ENCODE results near the gene SOWAHD. TPM values are rescaled to one million over a fixed set of nuclear protein-coding genes. Genes with fewer than 3 reads are reported as not detected.
A peak's percentile ranks its signal among the peaks of the same experiment; 100 is the strongest.

SOWAHD gene
- total RNA-seq, 1 experiment from 2014 or later, result 0.98 TPM

DNA sequence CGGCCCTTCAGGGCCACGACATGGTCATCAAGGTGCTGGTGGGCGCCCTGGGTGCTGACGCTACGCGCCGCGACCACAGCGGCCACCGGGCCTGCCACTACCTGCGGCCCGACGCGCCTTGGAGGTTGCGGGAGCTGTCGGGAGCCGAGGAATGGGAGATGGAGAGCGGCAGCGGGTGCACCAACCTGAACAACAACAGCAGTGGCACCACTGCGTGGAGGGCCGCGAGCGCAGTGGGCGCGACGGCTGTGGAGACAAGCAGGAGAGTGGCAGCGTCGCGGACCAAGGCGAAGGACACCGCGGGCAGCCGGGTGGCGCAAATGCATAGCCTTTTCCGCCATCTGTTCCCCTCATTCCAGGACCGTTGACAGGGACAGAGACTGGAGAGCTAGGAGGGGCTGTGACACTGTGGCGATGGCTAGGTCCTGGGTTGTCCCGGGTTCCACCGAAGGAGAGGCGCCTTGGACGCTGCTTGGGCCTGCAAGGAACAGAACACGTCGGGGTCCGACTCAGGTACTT, 919 bp downstream of the SOWAHD start:
- no peaks in the 10 kb centered on the region for H3K79me2 ChIP-seq (ENCODE audit: insufficient read depth, low read length)

More for the DNA sequence above, 919 bp downstream of the SOWAHD start:
- Histone ChIP-seq H2BK120ac (ENCODE audit: low read depth, low read length, poor library complexity, severe bottlenecking) (no peak overlapping the region), H3K4me2 (ENCODE audit: insufficient read depth, insufficient read length, low read length) (peak overlapping the region; percentile 10), H3K14ac (ENCODE audit: insufficient read depth, low read length) (no peak overlapping the region), H2AK5ac (ENCODE audit: insufficient read length, low read length) (no peak overlapping the region), H3T11ph (ENCODE audit: low read length) (no peak overlapping the region), H2BK15ac (ENCODE audit: low read depth, low read length) (no peak overlapping the region), H3K23me2 (ENCODE audit: insufficient read length, low read depth, low read length, poor library complexity, severe bottlenecking) (peaks cover 2% of the 10 kb centered on the region), H3K79me1 (ENCODE audit: insufficient read depth, low read depth, low read length, poor library complexity, severe bottlenecking) (no peaks in the 10 kb centered on the region), H2BK20ac (ENCODE audit: low read depth, low read length, poor library complexity, severe bottlenecking) (no peak overlapping the region), H2BK5ac (ENCODE audit: insufficient read length, low read length) (no peak overlapping the region), H2BK12ac (ENCODE audit: insufficient read length, low read depth, low read length) (no peak overlapping the region), H4K5ac (ENCODE audit: insufficient read length, low read depth, low read length) (no peak overlapping the region), H3K9me3 (ENCODE audit: control insufficient read depth, low read depth, low read length) (peaks cover 15% of the 10 kb centered on the region), H3K23ac (ENCODE audit: insufficient read length, low read depth, low read length) (no peak overlapping the region), H3K56ac (ENCODE audit: insufficient read length, low read depth, low read length) (no peak overlapping the region), H3K27me3 (ENCODE audit: insufficient read depth, low read length) (no peaks in the 10 kb centered on the region; the same call in 1 of the 2 replicates), H4K20me1 (ENCODE audit: control insufficient read depth, insufficient read depth, insufficient read length) (no peaks in the 10 kb centered on the region), H3K4ac (ENCODE audit: low read depth, low read length) (no peak overlapping the region), H4K91ac (ENCODE audit: insufficient read length, low read depth, low read length) (no peak overlapping the region), H3K27ac (ENCODE audit: insufficient read length, low read depth, low read length) (no peak overlapping the region), H4K8ac (replicated peaks; ENCODE audit: insufficient read length, low read depth, low read length) (no peak overlapping the region), H2AFZ (ENCODE audit: low read length) (no peak overlapping the region), H3K9ac (ENCODE audit: extremely low read depth, insufficient read length, low read length) (no peak overlapping the region), H3K18ac (ENCODE audit: insufficient read length, low read depth, low read length) (no peak overlapping the region), H3K4me1 (ENCODE audit: insufficient read depth, low read length) (peaks cover 2% of the 10 kb centered on the region; the same call in 1 of the 2 replicates)
- peak; percentile 36 for DNase-seq
- WGBS (ENCODE audit: extremely low coverage, insufficient read length, low lambda C conversion rate), result no CpG with 5 or more reads among the region's 44 CpGs
- Mint-ChIP-seq H3K36me3 (ENCODE audit: insufficient read depth in 1 of 3, low read depth in 3 of 3) (no peaks in the 10 kb centered on the region; a peak in 3 of 7 replicates), H3K27ac (no peak overlapping the region), H3K9me3 (peaks cover 63 to 69% of the 10 kb centered on the region in 2 experiments), H3K27me3 (ENCODE audit: low read depth) (peaks cover 30% of the 10 kb centered on the region), H3K4me3 (peak overlapping the region; percentile 46 to 78), H3K4me1 (peaks cover 31 to 36% of the 10 kb centered on the region in 2 experiments)
- TF ChIP-seq, protein P1, sequence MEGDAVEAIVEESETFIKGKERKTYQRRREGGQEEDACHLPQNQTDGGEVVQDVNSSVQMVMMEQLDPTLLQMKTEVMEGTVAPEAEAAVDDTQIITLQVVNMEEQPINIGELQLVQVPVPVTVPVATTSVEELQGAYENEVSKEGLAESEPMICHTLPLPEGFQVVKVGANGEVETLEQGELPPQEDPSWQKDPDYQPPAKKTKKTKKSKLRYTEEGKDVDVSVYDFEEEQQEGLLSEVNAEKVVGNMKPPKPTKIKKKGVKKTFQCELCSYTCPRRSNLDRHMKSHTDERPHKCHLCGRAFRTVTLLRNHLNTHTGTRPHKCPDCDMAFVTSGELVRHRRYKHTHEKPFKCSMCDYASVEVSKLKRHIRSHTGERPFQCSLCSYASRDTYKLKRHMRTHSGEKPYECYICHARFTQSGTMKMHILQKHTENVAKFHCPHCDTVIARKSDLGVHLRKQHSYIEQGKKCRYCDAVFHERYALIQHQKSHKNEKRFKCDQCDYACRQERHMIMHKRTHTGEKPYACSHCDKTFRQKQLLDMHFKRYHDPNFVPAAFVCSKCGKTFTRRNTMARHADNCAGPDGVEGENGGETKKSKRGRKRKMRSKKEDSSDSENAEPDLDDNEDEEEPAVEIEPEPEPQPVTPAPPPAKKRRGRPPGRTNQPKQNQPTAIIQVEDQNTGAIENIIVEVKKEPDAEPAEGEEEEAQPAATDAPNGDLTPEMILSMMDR (conservative IDR thresholded peaks at IDR 0.05), result 0 out of 3 replicates have a peak, but pooled peaks have one; percentile 39
